ENCODE data around the gene TRIM50.
"Not testable (repeated sequence)": the region's sequence is repeated elsewhere in the genome, so short reads cannot be mapped to it uniquely, and the experiment has no call there.

The TRIM50 gene

DNA sequence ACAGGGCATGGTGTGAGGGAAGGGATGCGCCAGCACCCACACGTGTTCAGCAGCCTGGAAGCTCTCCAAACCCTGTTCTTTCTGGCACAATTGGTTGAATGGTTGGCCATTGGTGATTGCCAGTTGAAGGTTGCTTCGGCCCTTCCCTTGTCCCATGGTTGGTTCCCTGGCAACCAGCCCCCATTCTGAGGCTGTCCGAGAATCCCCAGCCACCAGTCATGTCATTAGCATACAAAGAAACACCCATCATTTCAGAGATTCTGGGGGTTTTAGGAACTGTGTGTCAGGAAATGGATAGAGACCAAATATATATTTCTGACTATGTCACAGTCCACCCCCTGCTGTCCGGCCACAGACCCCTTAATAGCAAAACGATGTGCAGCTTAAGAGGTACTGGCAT is 21.9 kb upstream of the TRIM50 start:
- no peak for DNase-seq

DNA sequence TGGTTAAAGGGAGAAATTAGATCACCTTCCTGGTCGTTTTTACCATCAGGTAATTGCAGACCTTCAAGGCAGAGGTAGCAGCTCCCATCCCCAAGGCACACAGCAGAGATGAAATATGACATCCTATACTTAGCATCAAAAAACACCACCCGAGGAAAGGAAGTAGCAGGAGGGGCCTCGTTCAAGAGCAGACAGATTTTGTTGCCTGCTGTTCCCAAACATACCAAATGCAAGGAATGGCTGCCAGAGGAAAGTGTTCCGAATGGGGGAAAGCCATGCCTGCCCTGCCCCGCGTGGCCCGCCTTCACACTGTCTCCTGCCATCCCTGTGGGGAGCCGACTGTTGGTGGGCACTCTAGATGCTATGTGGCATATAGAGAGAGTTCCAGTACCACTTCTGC is 18.1 kb upstream of the TRIM50 start:
- DNase-seq: no peak

DNA sequence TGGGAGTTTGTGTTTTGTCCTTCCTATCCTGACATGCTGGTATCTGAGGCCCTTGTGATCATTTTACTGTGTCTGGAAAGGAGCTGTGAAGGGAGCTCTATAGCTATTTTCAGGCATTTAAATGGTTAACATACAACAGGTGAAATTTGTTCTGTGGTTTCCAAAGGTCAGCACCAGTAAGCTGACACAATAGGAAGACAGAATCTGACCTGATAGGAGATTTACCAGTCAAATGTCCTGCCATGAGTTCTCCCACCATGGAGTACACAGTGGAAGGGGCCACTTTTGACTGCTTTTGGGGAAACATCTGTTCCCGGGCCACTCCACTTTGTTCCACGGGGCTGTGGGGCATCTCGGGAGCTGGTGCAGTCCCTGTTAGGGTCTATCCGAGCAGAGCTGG is 17.7 kb upstream of the TRIM50 start:
- no peak for DNase-seq

DNA sequence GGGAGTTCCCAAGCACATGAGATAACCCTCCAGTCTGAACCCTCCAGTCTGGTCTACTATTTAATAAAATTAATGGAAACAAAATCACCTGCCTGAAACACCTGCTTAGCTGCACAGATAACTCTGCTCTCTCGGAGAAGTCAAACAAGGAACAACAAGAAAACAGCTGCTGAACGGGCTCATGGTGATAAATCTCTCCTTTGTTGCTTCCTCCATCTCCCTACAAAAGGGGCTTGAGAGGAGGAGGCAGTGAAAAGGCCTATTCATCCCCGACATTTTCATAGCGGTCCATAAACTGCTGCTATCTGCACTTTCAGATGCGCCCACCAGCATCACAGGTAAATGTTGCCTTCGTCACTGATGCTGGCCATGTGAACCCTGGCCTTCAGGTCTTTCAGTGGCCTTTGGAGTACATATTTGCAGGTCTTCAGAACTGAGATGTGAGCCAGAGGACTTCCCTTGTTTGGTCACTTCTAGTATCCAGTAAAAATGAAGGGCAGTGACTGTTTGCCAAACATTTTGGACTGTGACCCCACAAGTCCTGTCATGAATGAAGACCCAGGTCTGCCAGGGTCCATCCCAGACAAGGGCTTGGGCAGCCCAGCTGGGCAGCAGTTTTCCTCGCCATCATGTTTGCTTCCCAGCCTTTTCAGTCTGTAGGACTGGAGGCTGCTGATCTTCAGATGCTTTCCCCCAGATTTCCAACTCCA is 15.9 kb upstream of the TRIM50 start:
- no peak for DNase-seq

DNA sequence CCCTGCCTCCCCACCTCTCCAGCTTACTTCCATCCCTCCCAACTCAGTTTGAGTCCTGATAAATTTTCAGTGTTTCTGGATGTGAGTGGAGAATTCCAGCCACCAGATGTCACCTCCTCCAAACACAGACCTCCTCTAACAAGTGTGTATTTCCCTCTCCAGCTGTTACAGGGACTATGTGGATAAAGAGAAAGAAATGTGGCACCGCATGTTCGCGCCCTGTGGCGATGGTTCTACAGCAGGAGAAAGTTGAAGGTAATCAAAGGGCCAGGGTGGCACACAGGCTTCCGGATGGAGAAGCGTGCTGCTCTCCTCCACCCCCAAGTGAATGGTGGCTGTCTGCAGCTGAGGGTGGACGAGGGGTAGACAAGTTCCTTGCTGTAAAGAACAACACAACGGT is 14.8 kb upstream of the TRIM50 start:
- DNase-seq: no peak

DNA sequence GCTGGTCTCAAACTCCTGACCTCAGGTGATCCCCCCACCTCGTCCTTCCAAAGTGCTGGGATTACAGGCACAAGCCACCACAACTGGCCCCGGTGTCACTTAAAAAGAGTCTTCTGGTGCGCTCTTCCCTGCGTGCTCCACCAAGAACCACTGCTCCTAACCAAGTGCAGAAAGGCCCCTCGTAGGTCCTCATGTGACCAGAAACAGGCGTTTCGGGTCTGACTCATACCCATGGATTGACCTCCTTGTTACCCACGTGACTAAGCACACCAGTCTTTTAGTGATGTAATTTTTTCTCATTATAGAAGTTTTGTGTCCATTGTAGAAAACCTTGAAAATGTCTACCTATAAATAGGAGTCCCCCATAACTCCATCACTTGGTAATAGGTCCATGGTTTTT is 14.0 kb upstream of the TRIM50 start:
- DNase-seq: no peak

DNA sequence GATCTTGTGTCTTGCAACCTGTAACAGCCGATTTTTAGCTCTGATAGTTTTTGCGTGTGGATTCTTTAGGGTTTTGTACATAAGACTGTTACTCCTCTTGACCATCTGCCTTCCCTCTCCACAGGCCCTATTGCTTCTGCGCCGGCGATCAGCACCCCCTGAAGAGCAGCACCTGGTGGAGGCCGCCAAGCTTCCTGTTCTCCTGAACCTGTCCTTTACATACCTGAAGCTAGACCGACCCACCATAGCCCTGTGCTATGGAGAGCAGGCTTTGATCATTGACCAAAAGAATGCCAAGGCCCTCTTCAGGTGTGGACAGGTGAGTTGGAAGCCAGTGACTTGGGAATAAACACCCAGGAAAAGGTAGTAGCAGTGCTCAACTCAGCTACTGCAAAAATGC is 12.6 kb upstream of the TRIM50 start:
- DNase-seq: no peak

DNA sequence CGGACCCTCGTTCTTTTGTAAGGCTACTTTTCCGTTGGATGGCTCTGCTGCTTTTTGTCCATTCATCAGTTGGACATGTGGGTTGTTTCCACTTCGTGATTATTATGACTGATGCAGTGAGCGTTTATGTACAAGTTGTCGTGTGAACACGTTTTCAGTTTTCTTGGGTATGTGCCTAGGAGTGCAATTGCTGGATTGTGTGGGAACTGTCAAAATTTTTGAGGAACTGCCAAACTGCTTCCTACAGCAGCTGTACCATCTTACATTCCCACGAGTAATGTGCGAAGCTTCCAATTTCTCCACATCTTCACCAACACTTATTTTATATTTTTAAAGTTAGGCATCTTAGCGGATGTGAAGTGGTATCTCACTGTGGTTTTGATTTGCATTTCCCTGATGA is 10.4 kb upstream of the TRIM50 start:
- no peak for DNase-seq

DNA sequence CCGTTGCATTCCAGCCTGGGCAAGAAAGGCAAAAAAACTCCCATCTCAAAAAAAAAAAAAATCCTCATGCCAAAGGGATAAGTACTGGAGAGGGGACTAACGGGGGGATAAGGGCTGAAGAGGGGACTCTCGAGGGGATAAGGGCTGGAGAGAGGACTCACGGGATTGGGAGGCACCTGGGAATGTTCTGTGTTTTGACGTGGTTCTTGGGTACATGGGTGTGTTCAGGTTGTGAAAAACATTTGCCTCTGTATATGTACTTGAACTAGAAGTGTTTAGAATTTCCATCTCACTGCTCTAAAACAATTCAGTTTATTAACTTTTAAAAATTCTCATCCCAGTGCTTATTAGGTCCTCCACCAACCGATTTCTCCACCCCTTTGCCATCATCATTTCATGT is 4.6 kb upstream of the TRIM50 start:
- no peak for DNase-seq

DNA sequence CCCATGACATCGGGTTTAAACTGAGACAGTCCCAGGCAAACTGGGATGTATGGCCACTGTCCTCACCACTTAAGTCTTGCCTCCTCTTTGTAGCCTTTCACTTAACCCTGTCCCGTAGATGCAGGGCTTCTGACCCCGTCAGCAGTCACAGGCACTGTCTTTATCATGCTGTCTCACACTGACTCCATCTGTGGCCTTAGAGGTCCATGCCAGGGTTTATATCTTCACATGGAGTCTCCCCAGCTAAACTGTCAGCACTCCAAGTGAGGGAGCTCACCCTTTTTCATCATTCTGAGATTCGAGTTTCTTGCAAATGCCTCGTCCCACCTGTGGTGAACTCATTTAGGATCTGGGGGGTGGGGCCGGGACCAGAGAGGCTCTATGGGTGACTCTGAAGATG is 2.9 kb upstream of the TRIM50 start:
- no peak for DNase-seq

DNA sequence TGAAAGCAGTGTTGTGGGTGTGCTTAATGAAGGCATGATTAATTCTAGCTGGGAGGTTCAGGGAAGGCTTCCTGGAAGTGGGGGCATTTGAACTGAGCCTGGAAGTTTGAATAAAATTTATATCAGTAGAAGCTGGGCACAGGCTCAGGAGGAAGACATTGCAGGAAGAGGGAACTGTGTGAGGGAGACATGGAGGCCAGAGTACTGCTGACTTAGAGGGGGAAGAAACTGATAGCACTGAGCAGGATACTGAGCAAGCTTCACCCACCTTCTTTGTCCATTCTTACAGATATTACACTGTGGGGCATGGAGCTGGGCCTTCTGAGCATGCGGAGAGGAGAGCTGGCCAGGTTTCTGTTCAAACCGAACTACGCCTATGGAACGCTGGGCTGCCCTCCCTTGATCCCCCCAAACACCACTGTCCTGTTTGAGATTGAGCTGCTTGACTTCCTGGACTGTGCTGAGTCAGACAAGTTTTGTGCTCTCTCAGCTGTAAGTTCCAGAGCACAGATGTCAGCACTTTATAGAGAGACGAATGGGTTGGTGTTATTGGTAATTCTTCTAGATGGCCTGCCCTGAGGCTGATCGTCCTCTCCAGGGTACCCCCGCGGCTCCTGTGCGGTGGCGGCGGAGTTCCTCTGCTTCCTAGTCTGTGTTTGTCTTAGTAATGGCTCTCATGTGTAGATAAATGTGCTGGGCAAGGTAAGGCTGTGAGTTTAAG is 2.1 kb upstream of the TRIM50 start:
- no peak for DNase-seq

DNA sequence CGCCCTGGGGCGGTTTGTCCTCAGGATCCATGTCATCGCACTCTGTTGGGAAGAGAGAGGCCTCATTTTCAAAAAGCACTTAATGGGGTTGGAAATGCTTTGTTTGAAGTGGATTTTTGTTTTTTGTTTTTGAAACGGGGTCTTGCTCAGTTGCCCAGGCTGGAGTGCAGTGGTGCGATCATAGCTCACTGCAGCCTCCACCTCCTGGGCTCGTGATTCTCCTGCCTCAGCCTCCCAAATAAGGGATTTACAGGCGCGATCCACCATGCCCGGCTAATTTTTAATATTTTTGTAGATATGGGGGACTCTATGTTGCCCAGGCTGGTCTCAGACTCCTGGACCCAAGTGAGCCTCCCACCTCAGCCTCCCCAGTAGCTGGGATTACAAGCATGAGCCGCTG is 814 bp upstream of the TRIM50 start:
- no peak for DNase-seq

DNA sequence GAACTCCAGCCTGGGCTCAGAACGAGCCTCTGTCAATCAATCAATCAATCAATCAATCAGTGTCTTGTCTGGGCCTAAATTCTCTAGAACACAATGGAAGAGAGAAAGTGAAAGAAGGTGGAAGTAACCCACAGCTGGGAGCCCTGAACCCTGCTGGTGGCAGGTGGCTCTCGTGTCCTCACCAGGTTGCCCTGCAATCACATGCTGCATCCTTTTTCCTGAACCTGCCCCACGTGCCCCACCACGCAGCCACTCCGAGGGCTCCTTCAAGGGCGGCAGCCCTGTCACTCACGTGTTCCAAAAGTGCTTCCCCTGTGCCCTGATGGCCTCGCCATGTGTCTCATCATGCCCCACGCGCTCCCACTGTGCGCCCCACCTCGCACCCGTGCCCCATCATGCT is 433 bp downstream of the TRIM50 start:
- DNase-seq: not testable (repeated sequence)

DNA sequence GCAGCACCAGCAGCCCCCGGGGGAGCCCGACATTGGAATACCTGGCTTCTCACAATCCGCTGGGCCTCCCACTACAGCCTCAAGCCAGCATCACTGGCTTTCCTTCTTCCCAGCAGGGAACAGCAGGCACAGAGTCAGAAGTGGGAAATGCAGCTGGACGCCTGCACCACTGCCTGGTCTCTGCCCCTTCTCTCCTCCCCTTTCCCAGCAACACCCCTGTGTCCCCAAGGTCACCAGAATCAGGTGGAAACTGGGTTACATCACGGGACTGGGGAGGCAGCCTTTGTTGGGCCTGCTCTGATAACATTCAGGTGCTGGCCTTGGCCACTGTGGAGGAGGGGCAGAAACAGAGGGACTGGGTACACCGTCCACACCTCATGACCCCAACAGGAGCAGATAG is 2.5 kb downstream of the TRIM50 start:
- not testable (repeated sequence) for DNase-seq

DNA sequence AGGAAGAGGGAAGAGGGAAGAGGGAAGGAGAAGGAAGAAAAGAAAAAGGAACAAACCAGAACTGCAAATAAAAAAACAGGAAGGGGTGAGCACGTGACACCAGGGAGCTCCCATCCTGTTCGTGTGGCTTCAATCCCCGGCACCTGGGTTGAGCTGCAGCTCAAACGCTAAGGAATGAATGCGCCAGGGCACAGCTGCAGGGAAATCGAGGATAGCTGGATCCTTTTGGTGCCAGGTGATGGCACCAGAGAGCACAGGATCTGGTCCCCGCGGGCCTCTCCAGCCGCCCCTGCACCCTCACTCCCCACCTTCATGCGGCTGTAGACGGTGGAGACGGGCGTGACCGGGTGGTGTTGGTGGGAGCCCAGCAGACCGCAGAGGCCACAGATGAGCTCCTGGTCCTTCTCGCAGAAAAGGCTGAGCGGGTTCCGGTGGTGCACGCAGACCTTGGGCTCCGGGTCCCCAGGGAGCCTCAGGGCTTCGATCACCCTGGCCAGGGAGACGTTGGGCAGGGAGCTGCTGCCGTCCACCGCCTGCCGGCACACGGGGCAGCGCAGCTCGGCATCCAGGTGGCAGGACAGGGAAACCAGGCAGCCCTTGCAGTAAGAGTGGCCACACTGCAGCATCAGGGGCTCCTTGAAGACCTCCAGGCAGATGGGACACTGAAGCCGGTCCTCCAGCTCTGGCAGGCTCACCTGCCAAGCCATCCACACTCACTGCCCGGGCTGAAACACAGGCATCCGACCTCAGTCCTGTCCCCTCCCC is 3.6 kb downstream of the TRIM50 start:
- not testable (repeated sequence) for DNase-seq

DNA sequence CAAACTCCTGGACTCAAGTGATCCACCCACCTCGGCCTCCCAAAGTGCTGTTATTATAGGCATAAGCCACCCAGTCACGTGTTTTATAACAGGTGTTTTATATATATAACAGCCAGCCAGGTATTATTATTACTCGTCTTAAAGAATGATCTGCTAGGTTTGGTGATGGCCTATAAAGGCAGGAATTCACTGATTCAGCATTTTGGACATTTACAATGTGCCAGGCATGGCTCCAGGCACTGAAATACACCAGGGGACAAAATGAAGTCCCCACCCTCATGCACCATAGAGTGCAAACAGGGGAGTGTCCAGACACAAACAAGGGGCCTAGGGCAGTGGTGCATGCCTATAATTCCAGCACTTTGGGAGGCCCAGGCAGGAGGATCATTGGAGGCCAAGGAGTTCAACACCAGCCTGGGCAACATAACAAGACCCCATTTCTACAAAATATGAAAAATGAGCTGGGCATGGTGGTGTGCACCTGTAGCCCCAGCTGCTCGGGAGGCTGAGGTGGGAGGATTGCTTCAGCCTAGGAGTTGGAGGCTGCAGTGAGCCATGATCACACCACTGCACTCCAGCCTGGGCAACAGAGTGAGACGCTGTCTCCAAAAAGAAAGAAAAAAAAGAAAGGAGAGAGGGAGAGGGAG is 4.3 kb downstream of the TRIM50 start:
- DNase-seq: not testable (repeated sequence)

DNA sequence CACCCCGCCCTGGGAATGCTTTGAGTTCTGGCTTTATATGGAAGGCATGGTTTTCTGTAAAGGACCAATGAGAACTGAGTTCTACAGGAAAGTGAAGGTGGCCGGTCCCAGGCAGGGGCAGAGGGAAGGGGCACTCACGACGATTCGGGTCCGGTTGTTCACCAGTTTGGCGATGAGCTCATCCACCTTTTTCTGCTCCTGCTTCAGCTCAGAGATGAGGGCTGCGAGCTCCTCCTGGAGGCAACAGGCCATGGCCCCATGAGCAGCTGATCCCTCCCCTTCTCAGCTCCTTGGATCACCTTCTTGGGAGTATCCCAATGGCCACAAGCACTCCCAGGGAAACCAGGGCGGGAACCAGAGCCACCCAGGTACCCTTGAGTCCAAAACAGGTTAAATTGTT is 7.9 kb downstream of the TRIM50 start:
- not testable (repeated sequence) for DNase-seq

DNA sequence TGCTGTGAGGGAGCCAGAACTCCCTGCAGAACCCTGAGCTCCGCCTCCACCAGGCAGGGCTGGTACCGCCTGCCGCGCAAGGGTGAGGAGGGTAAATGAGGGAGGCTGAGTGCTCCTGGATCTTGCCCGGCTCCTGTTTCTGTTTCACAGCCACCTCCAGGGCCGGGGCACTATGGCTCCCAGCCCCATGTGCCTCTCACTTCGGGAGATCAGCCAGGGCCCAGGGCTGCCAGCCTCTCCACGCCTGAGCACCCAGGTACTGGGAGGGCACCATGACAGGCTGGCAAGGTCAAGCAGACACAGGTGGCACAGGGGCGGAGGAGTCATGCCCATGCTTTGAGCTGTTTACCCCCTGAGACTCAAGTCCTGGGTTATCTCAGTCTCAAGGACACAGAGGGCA is 8.3 kb downstream of the TRIM50 start:
- DNase-seq: not testable (repeated sequence)

DNA sequence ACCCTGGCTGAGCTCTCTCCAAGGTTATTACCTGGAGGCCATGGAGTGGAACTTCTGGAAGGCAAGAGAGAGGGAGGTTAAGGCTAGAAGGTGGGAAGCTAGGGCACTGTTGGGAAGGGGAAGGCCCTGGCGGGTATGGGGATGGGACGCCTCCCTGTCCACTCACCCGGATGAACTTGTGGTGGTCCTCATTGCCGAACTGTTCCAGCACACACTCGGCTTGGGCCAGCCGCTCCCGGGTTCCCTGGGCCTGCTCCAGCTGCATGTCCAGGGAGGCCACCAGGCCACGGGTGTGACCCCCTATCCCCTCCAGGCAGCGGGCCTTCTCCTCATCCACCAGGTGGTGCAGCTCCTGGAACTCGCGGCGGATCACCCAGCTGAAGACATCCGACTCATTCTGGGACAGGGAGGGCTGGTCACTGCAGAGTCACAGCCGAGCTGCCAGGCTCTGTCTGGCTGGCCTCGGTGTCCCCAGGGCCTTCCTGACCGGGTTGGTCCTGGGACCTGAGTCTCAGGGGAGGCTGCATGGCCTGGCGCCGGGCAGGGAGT is 9.2 kb downstream of the TRIM50 start:
- DNase-seq: not testable (repeated sequence)

DNA sequence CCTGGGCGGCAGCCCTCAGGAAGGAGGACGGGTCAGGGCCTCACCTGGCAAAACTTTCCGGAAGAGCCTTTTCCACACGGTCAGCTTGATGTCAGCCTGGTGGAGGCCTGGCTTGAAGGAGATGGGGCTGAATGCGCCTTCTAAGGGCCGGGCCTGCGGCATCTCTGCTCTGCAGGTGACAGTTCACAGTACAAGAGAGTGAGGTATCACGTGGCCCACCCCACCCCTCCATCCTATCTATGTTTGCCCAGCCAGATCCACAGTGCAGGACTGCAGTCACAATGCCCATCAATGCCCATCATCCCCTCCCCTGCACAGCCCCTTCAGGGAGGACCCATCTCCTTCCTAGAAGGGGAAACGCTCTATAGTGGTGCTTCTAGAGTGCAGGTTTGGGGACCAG is 11.4 kb downstream of the TRIM50 start:
- DNase-seq: no peak

DNA sequence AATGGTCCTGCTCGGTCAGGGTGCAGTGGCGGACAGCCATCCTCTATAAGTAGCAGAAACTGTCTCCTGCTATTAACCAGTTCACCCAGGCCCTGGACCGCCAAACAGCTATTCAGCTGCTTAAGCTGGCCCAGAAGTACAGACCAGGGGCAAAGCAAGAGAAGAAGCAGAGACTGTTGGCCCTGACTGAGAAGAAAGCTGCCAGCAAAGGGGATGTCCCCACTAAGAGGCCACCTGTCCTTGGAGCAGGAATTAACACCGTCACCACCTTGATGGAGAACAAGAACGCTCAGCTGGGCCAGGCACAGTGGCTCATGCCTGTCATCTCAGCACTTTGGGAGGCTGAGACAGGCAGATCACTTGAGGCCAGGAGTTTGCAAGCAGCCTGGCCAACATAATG is 13.6 kb downstream of the TRIM50 start:
- DNase-seq: no peak

DNA sequence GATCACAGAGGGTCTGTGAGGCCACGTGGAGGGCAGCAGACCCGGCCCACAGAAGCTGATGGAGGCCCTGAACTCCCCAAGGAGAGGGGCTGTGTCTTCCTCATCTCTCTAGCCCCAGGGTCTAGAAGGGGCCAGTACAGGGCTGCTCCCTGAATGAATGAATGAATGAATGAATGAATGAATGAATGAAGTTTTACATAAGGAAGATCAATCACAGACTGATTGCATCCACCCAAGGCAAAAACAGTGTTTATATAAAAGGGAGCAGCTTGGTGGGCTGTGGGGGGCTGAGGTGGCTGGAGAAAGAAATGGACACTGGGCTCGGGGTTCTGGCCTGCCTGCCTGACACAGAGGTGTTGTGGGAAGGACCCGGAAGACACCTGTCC is 14.4 kb downstream of the TRIM50 start:
- DNase-seq: no peak

DNA sequence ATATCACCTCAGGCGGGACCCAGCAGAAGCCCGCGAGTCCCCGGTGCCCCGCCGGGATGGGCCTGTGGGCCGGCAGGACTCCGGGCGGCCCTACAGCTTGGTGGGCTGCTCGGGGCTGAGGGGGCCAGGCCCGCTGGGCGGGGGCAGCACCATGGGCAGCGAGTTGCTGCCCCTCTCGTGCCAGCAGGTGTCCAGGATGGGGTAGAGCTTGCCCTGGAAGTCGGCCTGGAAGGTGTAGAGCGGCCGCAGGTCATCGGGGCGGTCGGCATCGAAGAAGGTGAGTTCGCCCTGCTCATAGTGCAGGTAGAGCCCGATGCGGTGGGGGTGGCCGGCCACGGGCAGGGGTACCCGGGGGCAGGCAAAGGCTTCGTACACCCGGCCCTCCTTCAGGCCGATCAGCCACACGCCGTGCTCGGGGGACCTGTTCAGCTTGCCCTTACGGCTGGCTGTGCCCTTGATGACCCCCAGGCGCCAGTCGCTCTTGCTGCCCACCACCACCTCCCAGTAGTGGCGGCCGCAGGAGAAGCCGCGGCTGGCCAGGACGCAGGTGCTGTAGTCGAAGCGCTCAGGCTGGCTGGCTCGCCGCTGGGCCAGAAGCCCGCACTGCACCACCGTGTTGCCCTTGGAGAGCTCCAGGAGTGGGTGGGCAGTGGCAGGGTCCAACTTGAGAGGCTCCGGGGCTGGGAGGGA is 14.9 kb downstream of the TRIM50 start:
- DNase-seq: no peak

All from KG1 (cell line).